B cell (primary cell): Measurements from ENCODE around the gene SWAP70. TPM values are rescaled to one million over a fixed set of nuclear protein-coding genes. Genes with fewer than 3 reads are reported as not detected.
"Not testable (repeated sequence)": the region's sequence is repeated elsewhere in the genome, so short reads cannot be mapped to it uniquely, and the experiment has no call there.

Experiments
- ATAC-seq: fragments of 200-7000 bp; cut with Tn5 transposase; one replicate; pipeline ENCODE4 v1.10.0; 2021; ENCODE audit warnings: low read depth, mild to moderate bottlenecking, moderate number of reproducible peaks, moderate library complexity
- CTCF ChIA-PET: fragments of 350-600 bp; sonication (Branson Sonifier 250); formaldehyde crosslinking; loops from one replicate; lab custom pipeline; 2021; ENCODE audit warnings: antibody characterized with exemption, inconsistent platforms; lab: Charles Lee
- POLR2A ChIA-PET: fragments of 350-600 bp; sonication (Branson Sonifier 250); formaldehyde crosslinking; loops from one replicate; lab custom pipeline; 2021; ENCODE audit warnings: antibody characterized with exemption; lab: Charles Lee
- DNase-seq: peaks from one replicate; pipeline ENCODE4 v3.0.0; 2013
- H2AFZ ChIP-seq: 2 replicates; pipeline ENCODE4 v1.6.1; 2012; ENCODE audit warnings: mild to moderate bottlenecking, low read depth, low read length; ENCODE audit not compliant: insufficient read depth, poor library complexity, severe bottlenecking
- H3K27ac ChIP-seq, 2 donors: 1 replicate in 1 of 2; 2 replicates in 1 of 2; pipeline ENCODE4 v1.5.1; 2012 to 2013; ENCODE audit warnings: low read length in 2 of 2, mild to moderate bottlenecking in 2 of 2, moderate library complexity in 1 of 2
- H3K27me3 ChIP-seq, 4 experiments: fragments of 200-600 bp in 1 of 4; sonication (generic) in 1 of 4; replicated peaks in 1 of 4; 1 replicate in 2 of 4; 2 replicates in 2 of 4; pipeline versions ENCODE4 v1.6.1 to v1.7.0; 2013 to 2016; ENCODE audit warnings: low read length in 3 of 4, mild to moderate bottlenecking in 2 of 4, mixed read lengths in 1 of 4, moderate library complexity in 1 of 4; ENCODE audit not compliant: insufficient read depth in 4 of 4, control insufficient read depth in 3 of 4; ENCODE audit errors: control extremely low read depth in 1 of 4
- H3K36me3 ChIP-seq, 2 experiments: replicated peaks in 1 of 2; 1 replicate in 1 of 2; 2 replicates in 1 of 2; pipeline versions ENCODE4 v1.6.1 to v1.7.1; 2013; ENCODE audit warnings: low read length in 1 of 2; ENCODE audit not compliant: insufficient read depth in 2 of 2, control insufficient read depth in 1 of 2; ENCODE audit errors: control extremely low read depth in 1 of 2, extremely low read depth in 1 of 2
- H3K4me1 ChIP-seq, 2 donors: fragments of 200-600 bp in 1 of 2; sonication (generic) in 1 of 2; 1 replicate in 1 of 2; 2 replicates in 1 of 2; pipeline versions ENCODE4 v1.5.1 to v1.6.1; 2013 to 2017; ENCODE audit warnings: low read length in 2 of 2; ENCODE audit not compliant: control insufficient read depth in 2 of 2, insufficient read depth in 2 of 2
- H3K4me2 ChIP-seq: replicated peaks from 2 replicates; pipeline ENCODE3; 2012; ENCODE audit warnings: mild to moderate bottlenecking, low read depth, low read length; ENCODE audit not compliant: poor library complexity, severe bottlenecking
- H3K4me3 ChIP-seq, 5 experiments: fragments of 200-600 bp in 1 of 5; sonication (generic) in 1 of 5; 1 replicate in 3 of 5; 2 replicates in 2 of 5; pipeline versions ENCODE4 v1.5.1 to v1.7.0; 2011 to 2016; ENCODE audit warnings: low read length in 4 of 5, mild to moderate bottlenecking in 4 of 5, low read depth in 2 of 5, control low read depth in 1 of 5, moderate library complexity in 1 of 5; ENCODE audit not compliant: insufficient read depth in 1 of 5; ENCODE audit errors: control extremely low read depth in 1 of 5, extremely low read depth in 1 of 5
- H3K79me2 ChIP-seq: fragments of 200-600 bp; sonication (generic); one replicate; pipeline ENCODE4 v1.6.0; 2016; ENCODE audit warnings: low read length; ENCODE audit not compliant: control insufficient read depth, insufficient read depth
- H3K9ac ChIP-seq: fragments of 200-600 bp; sonication (generic); 2 replicates; pipeline ENCODE4 v1.6.1; 2017; ENCODE audit warnings: mild to moderate bottlenecking, low read length, moderate library complexity
- H3K9me3 ChIP-seq, 3 donors: one replicate each; pipeline versions ENCODE4 v1.6.1 to v1.7.1; 2013; ENCODE audit warnings: low read length in 2 of 3; ENCODE audit not compliant: control insufficient read depth in 2 of 3, insufficient read depth in 1 of 3; ENCODE audit errors: control extremely low read depth in 1 of 3
- H4K20me1 ChIP-seq: 2 replicates; pipeline ENCODE4 v1.6.0; 2012; ENCODE audit warnings: mild to moderate bottlenecking, low read length; ENCODE audit not compliant: insufficient read depth, control insufficient read depth, poor library complexity, severe bottlenecking
- H3K27ac Mint-ChIP-seq: one replicate; pipeline ENCODE4 v1.8.0; 2021; ENCODE audit warnings: mixed read lengths
- H3K27me3 Mint-ChIP-seq: one replicate; pipeline ENCODE4 v1.8.0; 2021; ENCODE audit warnings: mixed read lengths
- H3K4me1 Mint-ChIP-seq: one replicate; pipeline ENCODE4 v1.8.0; 2021; ENCODE audit warnings: mixed read lengths
- H3K4me3 Mint-ChIP-seq: one replicate; pipeline ENCODE4 v1.8.0; 2021; ENCODE audit warnings: mixed read lengths
- H3K9me3 Mint-ChIP-seq: one replicate; pipeline ENCODE4 v1.8.0; 2022; ENCODE audit warnings: mixed read lengths; ENCODE audit not compliant: insufficient read depth
- CTCF ChIP-seq: fragments of 200-600 bp; IDR thresholded peaks from one replicate; pipeline ENCODE4 v1.8.0; 2022; ENCODE audit warnings: antibody characterized with exemption, mild to moderate bottlenecking
- EZH2 ChIP-seq: IDR thresholded peaks from 2 replicates; pipeline ENCODE4 v1.6.1; 2012; ENCODE audit warnings: borderline replicate concordance, low read depth, mild to moderate bottlenecking, moderate library complexity, low read length; ENCODE audit not compliant: insufficient read depth, poor library complexity, severe bottlenecking
- WGBS: methylation state at CpG from one replicate; pipeline ENCODE4 v1.1.5; 2013; ENCODE audit warnings: missing lambda C conversion rate; ENCODE audit not compliant: insufficient coverage; 5-methylcytosine and 5-hydroxymethylcytosine counted together
- intact Hi-C: fragments of 100-400 bp; cut with micrococcal nuclease; formaldehyde crosslinking; loops from one replicate; pipeline ENCODE4 v1.10.0; 2022
- polyA plus RNA-seq: library from polyadenylated mRNA; depleted of rRNA; stranded (reverse); fragments of >200 nt; gene quantifications from 2 replicates; pipeline ENCODE4 v1.2.3, GENCODE V29; 2012
- total RNA-seq, 2 donors: library from RNA; stranded (reverse); fragments of 120-200 nt in 1 of 2; gene quantifications; 1 replicate in 1 of 2; 2 replicates in 1 of 2; pipeline versions ENCODE4 v1.2.3 to v1.2.4, GENCODE V29; 2013 to 2022

SWAP70 gene
- total and polyA plus RNA-seq, 2 donors (not counting 1 experiment from before 2014, with no cell fraction given): 69.8 to 200 TPM

GRCh38 chr11:9619971-9620370, 43.9 kb upstream of the SWAP70 start:
- Mint-ChIP-seq H3K4me3 (peak overlapping the region; percentile 69), H3K4me1 (peaks cover 67% of the 10 kb centered on the region), H3K27me3 (no peaks in the 10 kb centered on the region), H3K27ac (peak overlapping the region; percentile 82), H3K9me3 (no peaks in the 10 kb centered on the region)
- Histone ChIP-seq H3K4me3 (no peak overlapping the region), H3K27me3 (no peaks in the 10 kb centered on the region), H3K9ac (peak overlapping the region; percentile 50), H3K27ac (peak overlapping the region; percentile 51 to 61), H3K36me3 (no peaks in the 10 kb centered on the region), H3K4me1 (peaks cover 59 to 63% of the 10 kb centered on the region in 2 donors), H3K4me2 (peak overlapping the region; percentile 67), H2AFZ (peak overlapping the region; percentile 55), H3K79me2 (peaks cover 46% of the 10 kb centered on the region), H3K9me3 (no peaks in the 10 kb centered on the region), H4K20me1 (no peaks in the 10 kb centered on the region)
- no peak for DNase-seq
- intact Hi-C loops: loop anchor here (5.0 kb wide), 1 partner anchor 697 kb away; no protein-coding TSS in a partner anchor
- no peak for TF ChIP-seq CTCF
- no peak for TF ChIP-seq EZH2
- ChIA-PET POLR2A (interaction anchor here (0.5 to 1.6 kb wide), 9 partner anchors 9 to 747 kb away, joined by 3 to 12 read pairs (median 3); no protein-coding TSS in a partner anchor), CTCF (interaction anchor here (0.6 to 4.5 kb wide), 14 partner anchors 9 to 128 kb away, joined by 3 to 36 read pairs (median 4); no protein-coding TSS in a partner anchor)
- ATAC-seq: no peak

- Mint-ChIP-seq H3K27ac (peak overlapping the region; percentile 42), H3K4me1 (peaks cover 68% of the 10 kb centered on the region)
Measured at GRCh38 chr11:9622353-9622752, 41.5 kb upstream of the SWAP70 start.

GRCh38 chr11:9623053-9623452, 40.8 kb upstream of the SWAP70 start:
- 100% methylated on average over 6 of the region's 23 CpGs for WGBS
- H3K27ac ChIP-seq, ATAC-seq, H3K4me2 ChIP-seq, H3K27ac Mint-ChIP-seq, H4K20me1 ChIP-seq, H3K27me3 Mint-ChIP-seq, intact Hi-C loops, H3K27me3 ChIP-seq, H3K4me3 ChIP-seq, H3K4me3 Mint-ChIP-seq, POLR2A ChIA-PET, H3K36me3 ChIP-seq, H3K9me3 ChIP-seq, CTCF ChIA-PET, DNase-seq, H3K9ac ChIP-seq, H2AFZ ChIP-seq, H3K9me3 Mint-ChIP-seq: not testable (repeated sequence)
- H3K4me1 Mint-ChIP-seq: peaks cover 61% of the 10 kb centered on the region
- Histone ChIP-seq H3K79me2 (peaks cover 28% of the 10 kb centered on the region), H3K4me1 (peaks cover 42 to 47% of the 10 kb centered on the region in 2 donors)

More at GRCh38 chr11:9622353-9622752, 41.5 kb upstream of the SWAP70 start:
- H3K27me3 ChIP-seq, CTCF ChIA-PET, H3K27ac ChIP-seq, H4K20me1 ChIP-seq, ATAC-seq, H3K4me3 ChIP-seq, H3K4me2 ChIP-seq, H3K9ac ChIP-seq, H3K9me3 ChIP-seq, H3K36me3 ChIP-seq, POLR2A ChIA-PET, H3K27me3 Mint-ChIP-seq, H2AFZ ChIP-seq, H3K9me3 Mint-ChIP-seq, intact Hi-C loops, H3K4me3 Mint-ChIP-seq, DNase-seq: not testable (repeated sequence)
- Histone ChIP-seq H3K79me2 (peaks cover 35% of the 10 kb centered on the region), H3K4me1 (peaks cover 49 to 54% of the 10 kb centered on the region in 2 donors)
- no CpG with 5 or more reads among the region's 7 CpGs for WGBS
